Activated naive CD4-positive, alpha-beta T cell treated with anti-CD3 and anti-CD28 coated beads for 36 hours (primary cell): ENCODE results near the gene YPEL4. TPM values are rescaled to one million over a fixed set of nuclear protein-coding genes. Genes with fewer than 3 reads are reported as not detected.
"Not testable (repeated sequence)": the region's sequence is repeated elsewhere in the genome, so short reads cannot be mapped to it uniquely, and the experiment has no call there.

Source experiments
- CTCF ChIA-PET: fragments of 350-600 bp; sonication (Branson Sonifier 250); formaldehyde crosslinking; loops from one replicate; lab custom pipeline; 2021; ENCODE audit warnings: antibody characterized with exemption; lab: Charles Lee
- DNase-seq: peaks from one replicate; pipeline ENCODE4 v3.0.0-alpha.2; 2020
- H3K27ac Mint-ChIP-seq: one replicate; pipeline ENCODE4 v1.8.0; 2021; ENCODE audit warnings: mild to moderate bottlenecking, mixed read lengths
- H3K27me3 Mint-ChIP-seq: one replicate; pipeline ENCODE4 v1.8.0; 2021; ENCODE audit warnings: low read depth, mixed read lengths
- H3K36me3 Mint-ChIP-seq: one replicate; pipeline ENCODE4 v1.8.0; 2021; ENCODE audit warnings: low read depth, mixed read lengths
- H3K4me1 Mint-ChIP-seq: one replicate; pipeline ENCODE4 v1.8.0; 2021; ENCODE audit warnings: low read depth, mixed read lengths
- H3K4me3 Mint-ChIP-seq: one replicate; pipeline ENCODE4 v1.8.0; 2021; ENCODE audit warnings: mild to moderate bottlenecking, moderate library complexity, mixed read lengths
- H3K9me3 Mint-ChIP-seq: one replicate; pipeline ENCODE4 v1.8.0; 2021; ENCODE audit warnings: mixed read lengths
- intact Hi-C: fragments of 100-400 bp; cut with micrococcal nuclease; formaldehyde crosslinking; loops from one replicate; pipeline ENCODE4 v1.15.1; 2023
- total RNA-seq, 2 experiments: library from RNA; stranded (reverse); gene quantifications; one replicate each; pipeline ENCODE4 v1.2.3, GENCODE V29; 2021

YPEL4 gene
- total RNA-seq, 2 experiments from 2014 or later, result 0.17 to 0.54 TPM

GRCh38 chr11:57663975-57664374 lies 14.3 kb upstream of the YPEL4 start:
- Mint-ChIP-seq H3K9me3 (no peaks in the 10 kb centered on the region), H3K27me3 (no peaks in the 10 kb centered on the region), H3K27ac (no peak overlapping the region), H3K4me3 (no peak overlapping the region), H3K36me3 (peaks cover 26% of the 10 kb centered on the region), H3K4me1 (peaks cover 34% of the 10 kb centered on the region)
- CTCF ChIA-PET, result no interaction called here
- no peak for DNase-seq
- intact Hi-C loops, result loop anchor here (1.0 kb wide), 1 partner anchor 136 kb away; no protein-coding TSS in a partner anchor

DNA sequence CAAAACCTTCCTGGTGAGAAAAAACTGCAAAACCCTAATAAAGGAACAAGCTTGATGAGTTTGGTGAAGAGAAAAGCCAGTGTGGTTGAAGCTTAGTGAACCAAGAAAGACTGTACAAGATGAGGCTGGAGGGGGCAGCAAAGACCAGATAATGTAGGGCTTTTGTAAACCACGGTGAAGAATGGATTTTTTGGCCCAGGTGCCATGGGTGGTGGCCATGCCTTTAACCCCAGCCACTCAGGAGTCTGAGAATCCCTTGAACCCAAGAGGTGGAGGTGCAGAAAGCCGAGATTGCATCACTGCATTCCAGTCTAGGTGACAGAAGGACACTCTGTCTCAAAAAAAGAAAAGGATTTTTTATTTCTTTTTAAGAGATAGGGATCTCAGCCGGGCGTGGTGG lies 13.2 kb upstream of the YPEL4 start:
- Mint-ChIP-seq H3K9me3 (no peaks in the 10 kb centered on the region), H3K27ac (no peak overlapping the region), H3K4me1 (peaks cover 36% of the 10 kb centered on the region), H3K27me3 (no peaks in the 10 kb centered on the region), H3K4me3 (no peak overlapping the region), H3K36me3 (peaks cover 26% of the 10 kb centered on the region)
- DNase-seq, result peak; percentile 31
- intact Hi-C loops, result loop anchor here (1.0 kb wide), 1 partner anchor 137 kb away; no protein-coding TSS in a partner anchor
- CTCF ChIA-PET, result interaction anchor here (1.4 to 1.6 kb wide), 2 partner anchors 18 to 170 kb away, joined by 3 to 8 read pairs; no protein-coding TSS in a partner anchor

- intact Hi-C loops, result loop anchor here (10.0 kb wide), 1 partner anchor 1895 kb away; no protein-coding TSS in a partner anchor
- Mint-ChIP-seq H3K4me3 (no peak overlapping the region), H3K27ac (no peak overlapping the region), H3K36me3 (peaks cover 28% of the 10 kb centered on the region), H3K9me3 (no peaks in the 10 kb centered on the region), H3K27me3 (no peaks in the 10 kb centered on the region), H3K4me1 (peaks cover 34% of the 10 kb centered on the region)
- CTCF ChIA-PET, result interaction anchor here (1.2 kb wide), 1 partner anchor 864 kb away, joined by 3 read pairs; no protein-coding TSS in a partner anchor
- no peak for DNase-seq
Measured at GRCh38 chr11:57659669-57660068, 10.0 kb upstream of the YPEL4 start.

GRCh38 chr11:57658023-57658361 lies 8.3 kb upstream of the YPEL4 start:
- peaks cover 36% of the 10 kb centered on the region for H3K4me1 Mint-ChIP-seq
- intact Hi-C loops, result loop anchor here (10.0 kb wide), 1 partner anchor 1897 kb away; no protein-coding TSS in a partner anchor
- DNase-seq, result no peak
- peaks cover 25% of the 10 kb centered on the region for H3K36me3 Mint-ChIP-seq
- CTCF ChIA-PET, result interaction anchor here (0.6 to 1.3 kb wide), 2 partner anchors 14 to 102 kb away, joined by 3 to 4 read pairs; no protein-coding TSS in a partner anchor
- no peaks in the 10 kb centered on the region for H3K27me3 Mint-ChIP-seq
- no peaks in the 10 kb centered on the region for H3K9me3 Mint-ChIP-seq
- peak overlapping the region; percentile 92 for H3K4me3 Mint-ChIP-seq
- H3K27ac Mint-ChIP-seq, result peak overlapping the region; percentile 90

GRCh38 chr11:57657194-57658022 lies 7.7 kb upstream of the YPEL4 start, which contains the start of gene CLP1:
Gene CLP1 (plus strand): TSS chr11:57657762. CDS start chr11:57659477, 1,715 bp downstream.
- H3K4me1 Mint-ChIP-seq, result peaks cover 34% of the 10 kb centered on the region
- H3K27me3 Mint-ChIP-seq, result no peaks in the 10 kb centered on the region
- DNase-seq, result peak; percentile 100
- peak within 1 kb of the TSS; percentile 90 for H3K27ac Mint-ChIP-seq
- no peaks in the 10 kb centered on the region for H3K9me3 Mint-ChIP-seq
- CTCF ChIA-PET, result interaction anchor here (0.6 to 2.2 kb wide), 7 partner anchors 11 to 915 kb away, joined by 3 to 7 read pairs (median 3); no protein-coding TSS in a partner anchor
- intact Hi-C loops, result loop anchor here (1.0 to 10.0 kb wide), 11 partner anchors 8 to 1897 kb away; partner anchors contain the start of genes MED19, SELENOH, SSRP1 and TIMM10
- H3K4me3 Mint-ChIP-seq, result peak within 1 kb of the TSS; percentile 92
- H3K36me3 Mint-ChIP-seq, result peaks cover 21% of the 10 kb centered on the region

- CTCF ChIA-PET, result interaction anchor here (0.6 to 2.2 kb wide), 8 partner anchors 10 to 916 kb away, joined by 3 to 7 read pairs (median 4); no protein-coding TSS in a partner anchor
- H3K9me3 Mint-ChIP-seq, result no peaks in the 10 kb centered on the region
- no peaks in the 10 kb centered on the region for H3K27me3 Mint-ChIP-seq
- no peak for DNase-seq
- peaks cover 18% of the 10 kb centered on the region for H3K36me3 Mint-ChIP-seq
- H3K27ac Mint-ChIP-seq, result peak overlapping the region; percentile 90
- peak overlapping the region; percentile 92 for H3K4me3 Mint-ChIP-seq
- intact Hi-C loops, result loop anchor here (1.0 to 10.0 kb wide), 11 partner anchors 8 to 1898 kb away; partner anchors contain the start of genes MED19, SELENOH, SSRP1 and TIMM10
- peaks cover 31% of the 10 kb centered on the region for H3K4me1 Mint-ChIP-seq
Measured at GRCh38 chr11:57656885-57657193, 7.1 kb upstream of the YPEL4 start.

DNA sequence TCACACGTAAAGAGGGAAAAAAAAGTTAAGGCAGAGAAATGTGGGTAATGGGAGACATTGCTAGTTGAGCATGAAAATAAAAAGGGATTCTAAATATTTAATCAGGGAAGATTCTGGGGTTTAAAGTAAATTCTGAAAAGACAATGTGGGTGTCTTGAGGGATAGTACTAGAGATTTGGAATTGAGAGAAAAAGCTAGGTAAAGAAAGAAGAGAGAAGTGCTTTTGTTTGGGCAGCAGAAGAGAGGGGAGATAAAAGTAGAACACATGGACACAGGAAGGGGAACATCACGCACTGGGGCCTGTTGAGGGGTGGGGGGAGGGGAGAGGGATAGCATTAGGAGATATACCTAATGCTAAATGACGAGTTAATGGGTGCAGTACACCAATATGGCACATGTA lies 3.5 kb upstream of the YPEL4 start:
- CTCF ChIA-PET, result interaction anchor here (1.5 kb wide), 1 partner anchor 8 kb away, joined by 4 read pairs; no protein-coding TSS in a partner anchor
- DNase-seq, result no peak
- peaks cover 30% of the 10 kb centered on the region for H3K4me1 Mint-ChIP-seq
- intact Hi-C loops, result loop anchor here (10.0 kb wide), 1 partner anchor 1902 kb away; no protein-coding TSS in a partner anchor
- H3K9me3 Mint-ChIP-seq, result no peaks in the 10 kb centered on the region
- H3K27me3 Mint-ChIP-seq, result peaks cover 8% of the 10 kb centered on the region
- no peak overlapping the region for H3K4me3 Mint-ChIP-seq
- no peak overlapping the region for H3K27ac Mint-ChIP-seq
- H3K36me3 Mint-ChIP-seq, result peaks cover 3% of the 10 kb centered on the region

DNA sequence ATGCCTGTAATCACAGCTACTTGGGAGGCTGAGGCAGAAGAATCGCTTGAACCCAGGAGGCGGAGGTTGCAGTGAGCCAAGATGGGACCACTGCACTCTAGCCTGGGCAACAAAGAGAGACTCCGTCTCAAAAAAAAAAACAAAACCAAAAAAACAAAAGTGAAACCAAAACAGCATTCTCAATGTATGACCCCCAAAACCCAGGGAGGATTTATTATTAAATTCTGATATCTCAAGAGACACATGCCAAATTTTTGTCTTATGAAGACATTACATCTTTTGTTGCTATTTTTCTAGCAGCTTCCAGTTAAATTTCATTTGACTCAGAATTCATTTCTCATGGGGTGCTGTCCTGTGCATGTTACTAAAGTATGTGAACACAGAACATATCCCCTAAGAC lies 3.0 kb upstream of the YPEL4 start:
- H3K9me3 Mint-ChIP-seq, result no peaks in the 10 kb centered on the region
- DNase-seq, result no peak
- peaks cover 33% of the 10 kb centered on the region for H3K4me1 Mint-ChIP-seq
- peak overlapping the region; percentile 1 for H3K4me3 Mint-ChIP-seq
- CTCF ChIA-PET, result interaction anchor here (1.2 kb wide), 1 partner anchor 12 kb away, joined by 5 read pairs; no protein-coding TSS in a partner anchor
- H3K27me3 Mint-ChIP-seq, result peaks cover 13% of the 10 kb centered on the region
- H3K36me3 Mint-ChIP-seq, result peaks cover 2% of the 10 kb centered on the region
- intact Hi-C loops, result loop anchor here (10.0 kb wide), 1 partner anchor 1902 kb away; no protein-coding TSS in a partner anchor
- no peak overlapping the region for H3K27ac Mint-ChIP-seq

DNA sequence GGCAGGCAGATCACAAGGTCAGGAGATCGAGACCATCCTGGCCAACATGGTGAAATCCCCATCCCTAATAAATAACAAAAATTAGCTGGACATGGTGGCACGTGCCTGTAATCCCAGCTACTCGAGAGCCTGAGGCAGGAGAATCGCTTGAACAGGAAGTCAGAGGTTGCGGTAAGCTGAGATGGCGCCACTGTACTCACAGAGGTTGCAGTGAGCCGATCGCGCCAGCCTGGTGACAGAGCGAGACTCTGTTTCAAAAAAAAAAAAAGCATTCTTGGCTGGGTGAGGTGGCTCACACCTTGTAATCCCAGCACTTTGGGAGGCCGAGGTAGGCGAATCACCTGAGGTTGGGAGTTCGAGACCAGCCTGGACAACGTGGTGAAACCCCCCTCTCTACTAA lies 2.5 kb upstream of the YPEL4 start:
- CTCF ChIA-PET, result interaction anchor here (0.7 to 1.4 kb wide), 4 partner anchors 12 to 194 kb away, joined by 3 to 5 read pairs (median 4); no protein-coding TSS in a partner anchor
- Mint-ChIP-seq H3K4me3 (peak overlapping the region; percentile 1), H3K4me1 (peaks cover 34% of the 10 kb centered on the region), H3K27me3 (peaks cover 17% of the 10 kb centered on the region)
- peak; percentile 54 for DNase-seq
- intact Hi-C loops, result loop anchor here (10.0 kb wide), 1 partner anchor 1903 kb away; no protein-coding TSS in a partner anchor
- H3K36me3 Mint-ChIP-seq, H3K27ac Mint-ChIP-seq, H3K9me3 Mint-ChIP-seq: not testable (repeated sequence)

- CTCF ChIA-PET, result interaction anchor here (1.2 to 1.6 kb wide), 3 partner anchors 11 to 194 kb away, joined by 3 to 5 read pairs (median 4); no protein-coding TSS in a partner anchor
- H3K4me1 Mint-ChIP-seq, result peaks cover 38% of the 10 kb centered on the region
- DNase-seq, result no peak
- H3K36me3 Mint-ChIP-seq, result no peaks in the 10 kb centered on the region
- H3K9me3 Mint-ChIP-seq, result no peaks in the 10 kb centered on the region
- H3K27me3 Mint-ChIP-seq, result peaks cover 25% of the 10 kb centered on the region
- intact Hi-C loops, result loop anchor here (10.0 kb wide), 1 partner anchor 1903 kb away; no protein-coding TSS in a partner anchor
- no peak overlapping the region for H3K27ac Mint-ChIP-seq
- H3K4me3 Mint-ChIP-seq, result no peak overlapping the region
Measured at GRCh38 chr11:57651408-57651807, 1.7 kb upstream of the YPEL4 start.

DNA sequence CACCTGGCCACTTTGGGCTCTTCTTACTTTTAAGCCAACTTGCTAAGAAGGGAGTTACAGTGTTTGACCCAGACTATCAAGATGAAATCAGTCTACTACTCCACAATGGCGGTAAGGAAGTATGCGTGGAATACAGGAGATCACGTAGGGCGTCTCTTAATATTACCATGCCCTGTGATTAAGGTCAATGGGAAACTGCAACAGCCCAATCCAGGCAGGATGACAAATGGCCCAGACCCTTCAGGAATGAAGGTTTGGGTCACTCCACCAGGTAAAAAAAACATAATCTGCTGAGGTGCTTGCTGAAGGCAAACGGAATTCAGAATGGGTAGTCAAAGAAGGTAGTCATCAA lies 1.0 kb upstream of the YPEL4 start:
- CTCF ChIA-PET, result interaction anchor here (1.6 to 12.3 kb wide), 2 partner anchors 83 to 158 kb away, joined by 3 to 127 read pairs; no protein-coding TSS in a partner anchor
- no peaks in the 10 kb centered on the region for H3K9me3 Mint-ChIP-seq
- H3K27me3 Mint-ChIP-seq, result peaks cover 32% of the 10 kb centered on the region
- no peak for DNase-seq
- H3K36me3 Mint-ChIP-seq, result no peaks in the 10 kb centered on the region
- peaks cover 38% of the 10 kb centered on the region for H3K4me1 Mint-ChIP-seq
- H3K27ac Mint-ChIP-seq, result no peak overlapping the region
- H3K4me3 Mint-ChIP-seq, result no peak overlapping the region
- intact Hi-C loops, result loop anchor here (10.0 kb wide), 1 partner anchor 1904 kb away; no protein-coding TSS in a partner anchor
